Measurements from ENCODE around the gene SLC38A11.

SLC38A11 gene

DNA sequence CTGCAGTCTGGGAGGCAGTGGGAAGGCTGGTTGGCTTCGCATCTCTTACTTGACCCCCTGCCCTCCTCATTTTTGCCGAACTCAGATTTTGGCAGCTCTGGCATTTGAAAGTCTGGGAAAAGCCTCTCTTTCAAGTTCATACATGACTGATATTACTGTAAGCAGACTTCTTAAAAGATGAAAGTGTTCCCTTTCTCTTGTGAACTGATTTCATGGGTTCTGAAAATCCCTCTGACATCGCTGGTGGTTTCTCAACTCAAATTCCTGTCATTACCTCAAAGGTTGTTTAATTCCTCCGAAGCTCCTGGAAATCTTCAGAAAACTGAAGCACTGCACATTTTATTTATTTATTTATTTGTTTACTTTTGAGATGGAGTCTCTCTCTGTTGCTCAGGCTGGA lies 16.9 kb upstream of the SLC38A11 start:
- DNase-seq: no peak

DNA sequence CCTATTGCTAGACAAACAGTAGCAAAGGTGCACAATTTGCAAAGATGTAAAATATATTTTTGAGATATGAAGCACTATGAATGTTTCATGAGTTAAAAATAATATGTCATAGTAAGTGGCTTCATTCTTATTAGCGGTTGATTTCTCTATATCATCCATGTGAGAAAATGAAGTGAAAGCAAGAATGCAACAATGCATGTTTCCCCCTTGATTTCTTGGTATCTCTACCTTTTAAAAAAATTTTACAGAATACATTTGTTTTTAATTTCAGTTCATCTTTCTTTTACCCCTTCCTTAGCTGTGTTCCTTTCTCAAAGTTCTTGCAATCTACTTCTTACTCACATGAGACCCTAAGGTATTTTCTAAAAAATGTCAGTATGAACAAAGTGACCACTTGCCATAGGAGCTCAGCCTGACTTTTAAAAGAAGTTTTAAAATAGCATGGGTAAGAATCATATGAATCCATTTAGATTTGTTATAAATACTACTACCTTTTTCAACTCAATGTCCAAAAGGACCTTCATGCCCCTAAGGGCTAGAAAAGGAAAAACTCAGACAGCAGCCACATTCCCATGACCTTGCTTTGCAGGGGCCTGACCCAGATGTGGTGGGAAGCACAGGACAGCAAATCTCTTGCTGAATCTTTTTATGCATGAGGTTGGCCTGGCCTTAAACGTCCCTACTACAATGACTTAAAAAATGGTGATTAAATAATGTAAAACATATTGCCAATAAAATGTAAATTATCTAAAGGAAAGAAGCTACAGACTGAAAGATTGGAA lies 14.8 kb upstream of the SLC38A11 start:
- DNase-seq: no peak

DNA sequence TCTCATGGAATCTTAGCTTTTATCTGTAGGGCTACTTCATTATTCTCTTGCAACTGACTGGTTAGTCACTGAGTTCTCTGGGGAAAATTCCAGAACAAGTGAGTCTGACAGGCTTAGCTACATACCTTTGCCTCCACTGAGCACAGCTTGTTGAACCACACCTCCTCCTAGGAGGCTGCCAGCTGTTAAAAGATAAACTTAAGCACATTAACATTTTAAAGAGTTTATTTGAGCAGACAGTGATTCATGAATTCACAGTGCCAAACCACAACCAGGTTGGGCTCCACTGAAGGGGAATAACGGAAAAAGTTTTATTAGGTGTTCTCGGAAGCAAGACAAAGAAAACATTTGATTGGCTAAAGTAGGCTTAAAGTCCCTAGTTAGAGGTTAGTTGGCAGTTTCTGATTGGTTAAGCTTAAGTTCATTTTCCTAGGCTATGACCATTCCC lies 12.5 kb upstream of the SLC38A11 start:
- no peak for DNase-seq

GRCh38 chr2:164967361-164967760 lies 12.0 kb upstream of the SLC38A11 start:
- no peak for DNase-seq

- DNase-seq: no peak
Measured at GRCh38 chr2:164964700-164965099, 9.4 kb upstream of the SLC38A11 start.

GRCh38 chr2:164960159-164960558 lies 4.8 kb upstream of the SLC38A11 start:
- DNase-seq: no peak

DNA sequence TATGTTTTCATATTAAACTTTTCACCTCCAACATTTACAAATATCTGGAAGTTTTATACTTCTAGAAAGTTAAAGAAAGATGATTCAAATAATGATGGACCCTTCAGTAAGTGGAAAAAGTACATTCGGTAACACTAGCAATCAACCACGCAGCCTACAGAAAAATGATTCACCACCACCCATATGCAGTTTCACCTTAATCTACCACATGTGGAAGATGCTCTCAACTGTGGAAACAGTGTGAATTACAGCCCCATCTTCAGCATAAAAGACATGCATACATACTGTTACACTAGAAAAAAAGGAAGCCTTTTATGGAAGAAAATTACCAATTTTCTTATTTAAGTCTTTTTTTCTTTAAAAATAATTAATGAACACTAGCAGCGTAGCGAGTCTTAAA lies 1.1 kb downstream of the SLC38A11 start:
- DNase-seq: no peak

DNA sequence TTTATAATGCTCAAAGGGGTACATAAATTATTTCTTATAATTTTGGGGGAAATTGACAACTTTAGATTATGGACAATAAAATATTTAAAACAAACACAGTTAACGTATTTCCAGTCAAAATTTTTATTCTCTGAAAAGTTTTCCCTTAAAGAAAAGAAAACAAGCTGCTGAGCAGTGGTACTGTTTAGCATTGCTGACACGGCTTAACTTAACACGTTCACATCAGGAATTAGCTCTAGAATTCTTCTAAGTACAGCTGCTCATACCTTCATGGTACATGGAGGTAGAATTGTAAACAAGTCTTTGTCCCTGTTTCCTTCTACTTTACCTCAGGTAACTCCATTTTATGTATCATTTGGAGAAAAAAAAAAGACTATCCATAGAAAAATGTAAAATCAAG lies 2.0 kb downstream of the SLC38A11 start:
- no peak for DNase-seq

GRCh38 chr2:164952057-164952702 lies 3.1 kb downstream of the SLC38A11 start:
- DNase-seq: no peak

DNA sequence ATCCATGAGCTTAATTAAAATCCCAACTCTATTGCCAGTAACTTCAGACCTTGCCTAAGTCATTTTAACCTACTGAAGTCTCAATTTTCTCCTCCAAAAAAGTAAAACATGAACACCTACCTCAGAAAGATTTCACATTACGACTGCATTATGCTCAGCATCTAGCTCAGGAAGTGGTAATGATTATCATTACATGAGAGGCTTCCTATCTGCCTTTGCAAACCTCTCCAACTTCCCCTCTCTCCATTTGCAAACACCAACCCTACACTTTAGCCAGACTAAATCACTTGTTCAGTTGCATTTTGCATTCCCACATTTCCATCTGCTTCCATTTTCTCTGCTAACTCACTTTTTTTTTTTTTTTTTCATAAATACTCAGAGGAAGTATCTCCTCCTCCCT lies 6.8 kb downstream of the SLC38A11 start:
- DNase-seq: no peak

GRCh38 chr2:164947281-164947680 lies 8.0 kb downstream of the SLC38A11 start:
- DNase-seq: no peak

DNA sequence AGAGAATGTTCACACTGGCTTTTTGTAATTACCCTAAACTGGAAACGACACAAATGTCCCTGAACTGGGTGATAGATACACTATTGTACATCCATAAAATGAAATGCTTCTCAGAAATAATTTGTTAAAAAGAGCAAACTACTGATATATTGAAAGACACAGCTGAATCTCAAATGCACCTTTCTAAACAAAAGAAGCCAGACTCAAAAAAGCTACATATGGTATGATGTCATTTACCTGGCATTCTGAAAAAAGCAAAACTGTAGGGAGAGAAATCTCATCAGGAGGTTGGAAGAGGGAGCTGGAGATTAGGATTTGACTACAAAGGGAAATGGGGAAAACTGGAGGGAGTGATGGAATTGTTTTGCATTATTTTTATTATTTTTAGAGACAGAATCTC lies 12.0 kb downstream of the SLC38A11 start:
- no peak for DNase-seq

GRCh38 chr2:164937864-164938401 lies 17.4 kb downstream of the SLC38A11 start:
- DNase-seq: no peak

DNA sequence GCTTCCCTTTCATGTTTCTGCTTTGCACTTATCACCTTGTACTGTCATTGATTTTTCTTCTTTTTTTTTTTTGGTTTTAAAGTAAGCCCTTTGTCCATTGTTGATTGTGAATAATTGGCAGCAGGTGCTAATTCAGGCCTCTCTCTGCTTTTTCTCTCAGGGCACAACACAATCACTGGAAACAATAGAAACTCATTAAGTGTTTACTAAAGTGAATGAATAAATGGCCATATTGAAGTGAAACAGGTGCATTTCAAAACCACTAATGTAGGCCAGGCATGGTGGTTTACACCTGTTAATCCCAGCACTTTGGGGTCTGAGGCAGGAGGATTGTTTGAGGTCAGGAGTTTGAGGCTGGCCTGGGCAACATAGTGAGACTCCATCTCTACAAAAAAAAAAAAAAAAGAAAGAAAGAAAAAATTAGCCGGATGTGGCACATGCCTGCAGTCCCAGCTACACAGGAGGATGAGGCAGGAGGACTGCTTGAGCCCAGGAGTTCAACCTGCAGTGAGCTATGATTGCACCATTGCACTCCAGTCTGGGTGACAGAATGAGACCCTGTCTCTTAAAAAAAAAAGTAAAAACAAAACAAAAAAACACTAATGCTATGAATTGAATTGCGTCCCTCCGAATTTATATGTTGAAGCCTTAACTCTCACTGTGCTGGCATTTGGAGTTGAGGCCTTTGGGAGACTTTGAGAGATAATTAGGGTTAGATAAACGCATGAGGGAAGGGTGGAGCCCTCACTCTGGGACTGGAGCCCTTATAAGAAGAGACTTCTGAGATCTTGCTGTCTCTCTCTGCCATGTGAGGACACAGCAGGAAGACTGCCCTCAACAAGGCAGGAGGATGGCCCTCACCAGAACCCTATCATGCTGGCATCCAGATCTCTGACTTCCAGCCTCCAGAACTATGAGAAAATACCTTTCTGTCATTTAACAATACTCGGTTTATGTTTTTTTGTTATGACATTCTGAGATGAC lies 19.9 kb downstream of the SLC38A11 start:
- no peak for DNase-seq

- DNase-seq: no peak
Measured at GRCh38 chr2:164934401-164935117, 20.8 kb downstream of the SLC38A11 start.

DNA sequence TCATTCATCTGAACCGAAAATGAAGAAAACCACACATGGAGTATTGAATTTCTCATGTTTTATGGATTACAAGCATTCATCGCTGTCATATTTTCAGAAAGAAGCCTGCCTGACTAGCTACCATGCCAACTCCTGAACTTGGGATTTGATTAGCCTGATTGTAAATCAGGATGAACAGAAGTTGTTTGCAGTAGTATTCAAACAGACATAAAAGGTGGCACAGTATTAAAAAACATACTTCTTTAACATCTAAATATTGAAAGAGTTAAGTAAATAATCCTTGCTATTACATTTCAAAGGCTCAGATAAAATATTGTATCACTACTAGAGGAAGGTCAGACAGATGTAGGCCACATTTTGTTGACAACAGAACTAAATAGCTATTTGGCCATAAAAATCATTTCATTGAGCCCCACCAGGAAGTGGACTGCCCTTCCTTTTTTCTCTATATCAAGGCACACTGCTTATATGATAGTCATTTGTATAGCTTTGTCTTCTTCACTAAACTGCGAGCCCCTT lies 21.6 kb downstream of the SLC38A11 start:
- DNase-seq: no peak

DNA sequence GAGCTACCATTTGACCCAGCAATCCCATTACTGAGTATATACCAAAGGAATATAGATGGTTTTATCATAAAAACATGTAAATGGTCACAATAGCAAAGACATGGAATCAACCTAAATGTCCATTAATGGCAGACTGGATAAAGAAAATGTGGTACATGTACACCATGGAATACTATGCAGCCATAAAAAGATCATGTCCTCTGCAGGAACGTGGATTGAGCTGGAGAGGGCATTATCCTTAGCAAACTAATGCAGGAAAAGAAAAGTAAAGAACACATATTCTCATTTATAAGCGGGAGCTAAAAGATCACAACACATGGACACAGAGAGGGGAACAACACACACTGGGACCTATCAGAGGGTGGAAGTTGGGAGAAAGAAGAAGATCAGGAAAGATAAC lies 22.9 kb downstream of the SLC38A11 start:
- DNase-seq: no peak

DNA sequence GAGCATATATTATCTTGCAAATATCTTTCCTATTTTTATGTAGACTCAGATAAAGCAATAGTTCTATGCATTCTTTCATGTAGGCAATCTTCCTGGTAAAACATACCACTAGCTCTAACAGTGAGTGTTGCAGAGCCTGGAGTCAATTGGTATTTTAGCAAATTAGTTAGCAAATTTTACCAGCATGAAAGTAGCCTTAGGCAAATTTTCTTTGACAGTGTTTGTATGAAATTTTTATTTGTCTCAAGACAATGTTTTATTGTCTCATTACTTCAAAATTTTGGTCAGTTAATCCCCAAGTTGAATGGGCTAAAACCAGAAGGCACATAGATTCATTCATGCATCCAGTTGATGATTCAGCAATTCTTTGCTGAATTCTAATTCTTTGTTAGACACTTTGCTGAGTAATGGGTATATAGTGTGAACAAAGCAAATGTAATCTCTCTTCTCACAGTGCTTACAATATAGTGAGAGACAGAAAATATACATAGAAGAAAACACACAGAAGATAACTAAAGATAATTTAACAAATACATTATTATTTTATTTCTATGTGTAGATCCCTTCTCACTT lies 27.1 kb downstream of the SLC38A11 start:
- DNase-seq: no peak

DNA sequence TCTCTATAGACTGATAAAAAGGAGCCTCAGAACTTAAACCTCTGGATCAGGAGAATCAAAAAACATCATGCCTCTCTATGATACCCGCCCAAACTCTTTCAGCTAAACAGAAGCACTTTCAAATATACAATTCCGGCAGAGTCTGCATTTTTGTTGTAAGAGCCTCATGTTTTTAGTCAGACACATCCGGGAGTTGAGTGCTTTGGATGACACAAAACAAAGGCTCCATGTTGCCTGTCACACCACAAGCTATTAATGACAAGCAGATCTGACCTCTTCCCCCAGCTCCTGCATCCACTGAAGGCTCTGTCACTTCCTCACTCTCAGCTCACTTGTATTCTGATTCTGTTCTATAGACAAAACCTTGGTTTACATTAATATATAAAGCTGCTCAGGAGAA lies 33.2 kb downstream of the SLC38A11 start:
- no peak for DNase-seq

GRCh38 chr2:164920430-164920829 lies 34.9 kb downstream of the SLC38A11 start:
- DNase-seq: no peak

Measured in anterior cingulate cortex (tissue), 58 donors.